Osteoblast (primary cell): ENCODE measurements around the gene ITPRIPL1. TPM values are rescaled to one million over a fixed set of nuclear protein-coding genes. Genes with fewer than 3 reads are reported as not detected.

ENCODE experiments used
- DNase-seq: peaks from one replicate; pipeline ENCODE4 v3.0.0; 2011; ENCODE audit warnings: low spot score, mixed read lengths; ENCODE audit not compliant: insufficient read length; ENCODE audit errors: missing footprints
- H2AFZ ChIP-seq: 2 replicates; pipeline ENCODE4 v1.6.0; 2011; ENCODE audit warnings: mild to moderate bottlenecking, low read length
- H3K27ac ChIP-seq: 2 replicates; pipeline ENCODE4 v1.5.1; 2011; ENCODE audit warnings: mild to moderate bottlenecking, low read depth, low read length, moderate library complexity
- H3K27me3 ChIP-seq: 2 replicates; pipeline ENCODE4 v1.6.0; 2012; ENCODE audit warnings: mild to moderate bottlenecking, control low read depth, inconsistent platforms, low read length, moderate library complexity; ENCODE audit not compliant: insufficient read depth
- H3K36me3 ChIP-seq: 2 replicates; pipeline ENCODE4 v1.5.1; 2011; ENCODE audit warnings: mild to moderate bottlenecking, low read length, control low read depth, moderate library complexity; ENCODE audit not compliant: insufficient read depth
- H3K4me1 ChIP-seq: 2 replicates; pipeline ENCODE4 v1.5.1; 2011; ENCODE audit warnings: mild to moderate bottlenecking, low read length, control low read depth, moderate library complexity; ENCODE audit not compliant: insufficient read depth
- H3K4me2 ChIP-seq: 2 replicates; pipeline ENCODE4 v1.6.0; 2011; ENCODE audit warnings: mild to moderate bottlenecking, low read length; ENCODE audit not compliant: insufficient read depth
- H3K4me3 ChIP-seq: fragments of 200-600 bp; sonication (generic); 3 replicates; pipeline ENCODE4 v1.5.1; 2012; ENCODE audit warnings: mild to moderate bottlenecking, low read length, inconsistent platforms; ENCODE audit not compliant: insufficient read depth
- H3K79me2 ChIP-seq: 2 replicates; pipeline ENCODE4 v1.6.0; 2012; ENCODE audit warnings: mild to moderate bottlenecking, low read length, control low read depth, inconsistent platforms; ENCODE audit not compliant: insufficient read depth
- H3K9me3 ChIP-seq: 2 replicates; pipeline ENCODE4 v1.5.1; 2011; ENCODE audit warnings: low read depth, low read length, control low read depth
- H4K20me1 ChIP-seq: 2 replicates; pipeline ENCODE4 v1.6.0; 2012; ENCODE audit warnings: mild to moderate bottlenecking, low read length, control low read depth; ENCODE audit not compliant: insufficient read depth
- total RNA-seq: library from RNA; depleted of rRNA; stranded (reverse); fragments of >200 nt; gene quantifications from 2 replicates; pipeline ENCODE4 v1.2.3, GENCODE V29; 2012
- TF ChIP-seq, protein P1 (sequence below): IDR thresholded peaks from 2 replicates; pipeline ENCODE4 v1.5.1; 2011; ENCODE audit warnings: mild to moderate bottlenecking, low read depth, low read length, moderate library complexity; ENCODE audit errors: extremely low read depth

ITPRIPL1 gene
- total RNA-seq, 1 donor: 1.4 TPM

DNA sequence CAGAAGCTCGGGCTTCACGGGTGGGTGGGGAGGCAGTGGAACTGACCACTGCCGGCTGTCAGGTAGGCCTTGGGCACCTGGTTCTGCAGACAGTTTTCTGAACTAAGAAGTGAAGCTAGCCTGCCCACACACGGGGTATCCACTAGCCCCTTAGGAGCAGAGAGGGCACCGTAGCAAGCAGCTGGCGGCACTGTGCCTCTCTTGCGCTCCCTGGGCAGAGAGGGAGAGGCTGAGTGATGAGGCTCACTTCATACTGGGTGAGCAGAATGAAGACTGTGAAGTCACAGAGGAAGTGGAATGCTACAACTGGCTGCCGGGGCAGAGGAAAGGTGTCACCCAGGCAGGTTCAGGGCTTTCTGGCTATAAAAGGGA, 753 bp downstream of the ITPRIPL1 start:
- H2AFZ ChIP-seq: peak overlapping the region; percentile 82
- peaks cover 31% of the 10 kb centered on the region for H3K27me3 ChIP-seq
- H3K4me3 ChIP-seq: peak overlapping the region; percentile 72

DNA sequence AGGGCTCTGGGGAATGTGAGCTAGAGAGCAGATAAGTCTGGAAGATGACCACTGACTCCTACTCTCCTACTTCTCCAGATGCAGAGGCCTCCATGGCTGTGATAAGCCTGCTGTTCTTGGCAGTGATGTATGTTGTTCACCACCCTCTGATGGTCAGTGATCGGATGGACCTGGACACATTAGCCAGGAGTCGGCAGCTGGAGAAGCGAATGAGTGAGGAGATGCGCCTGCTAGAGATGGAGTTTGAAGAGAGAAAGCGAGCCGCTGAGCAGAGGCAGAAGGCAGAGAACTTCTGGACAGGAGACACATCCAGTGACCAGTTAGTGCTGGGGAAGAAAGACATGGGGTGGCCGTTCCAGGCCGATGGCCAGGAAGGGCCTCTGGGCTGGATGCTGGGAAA, 1.4 kb downstream of the ITPRIPL1 start:
- Histone ChIP-seq H3K4me1 (peaks cover 17% of the 10 kb centered on the region), H3K79me2 (no peaks in the 10 kb centered on the region), H3K4me3 (no peak overlapping the region), H3K27me3 (peaks cover 27% of the 10 kb centered on the region), H4K20me1 (no peaks in the 10 kb centered on the region), H3K27ac (no peak overlapping the region), H3K4me2 (no peak overlapping the region), H3K9me3 (no peaks in the 10 kb centered on the region), H3K36me3 (no peaks in the 10 kb centered on the region), H2AFZ (no peak overlapping the region)
- TF ChIP-seq, protein P1, sequence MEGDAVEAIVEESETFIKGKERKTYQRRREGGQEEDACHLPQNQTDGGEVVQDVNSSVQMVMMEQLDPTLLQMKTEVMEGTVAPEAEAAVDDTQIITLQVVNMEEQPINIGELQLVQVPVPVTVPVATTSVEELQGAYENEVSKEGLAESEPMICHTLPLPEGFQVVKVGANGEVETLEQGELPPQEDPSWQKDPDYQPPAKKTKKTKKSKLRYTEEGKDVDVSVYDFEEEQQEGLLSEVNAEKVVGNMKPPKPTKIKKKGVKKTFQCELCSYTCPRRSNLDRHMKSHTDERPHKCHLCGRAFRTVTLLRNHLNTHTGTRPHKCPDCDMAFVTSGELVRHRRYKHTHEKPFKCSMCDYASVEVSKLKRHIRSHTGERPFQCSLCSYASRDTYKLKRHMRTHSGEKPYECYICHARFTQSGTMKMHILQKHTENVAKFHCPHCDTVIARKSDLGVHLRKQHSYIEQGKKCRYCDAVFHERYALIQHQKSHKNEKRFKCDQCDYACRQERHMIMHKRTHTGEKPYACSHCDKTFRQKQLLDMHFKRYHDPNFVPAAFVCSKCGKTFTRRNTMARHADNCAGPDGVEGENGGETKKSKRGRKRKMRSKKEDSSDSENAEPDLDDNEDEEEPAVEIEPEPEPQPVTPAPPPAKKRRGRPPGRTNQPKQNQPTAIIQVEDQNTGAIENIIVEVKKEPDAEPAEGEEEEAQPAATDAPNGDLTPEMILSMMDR: no peak
- DNase-seq: peak; percentile 6

More for the DNA sequence above, 753 bp downstream of the ITPRIPL1 start:
- H3K36me3 ChIP-seq: no peaks in the 10 kb centered on the region
- peak overlapping the region; percentile 88 for H3K4me2 ChIP-seq
- no peak overlapping the region for H3K27ac ChIP-seq
- DNase-seq: peak; percentile 59
- TF ChIP-seq, protein P1: no peak
- peaks cover 22% of the 10 kb centered on the region for H3K4me1 ChIP-seq
- no peaks in the 10 kb centered on the region for H3K9me3 ChIP-seq
- H4K20me1 ChIP-seq: no peaks in the 10 kb centered on the region
- H3K79me2 ChIP-seq: no peaks in the 10 kb centered on the region

DNA sequence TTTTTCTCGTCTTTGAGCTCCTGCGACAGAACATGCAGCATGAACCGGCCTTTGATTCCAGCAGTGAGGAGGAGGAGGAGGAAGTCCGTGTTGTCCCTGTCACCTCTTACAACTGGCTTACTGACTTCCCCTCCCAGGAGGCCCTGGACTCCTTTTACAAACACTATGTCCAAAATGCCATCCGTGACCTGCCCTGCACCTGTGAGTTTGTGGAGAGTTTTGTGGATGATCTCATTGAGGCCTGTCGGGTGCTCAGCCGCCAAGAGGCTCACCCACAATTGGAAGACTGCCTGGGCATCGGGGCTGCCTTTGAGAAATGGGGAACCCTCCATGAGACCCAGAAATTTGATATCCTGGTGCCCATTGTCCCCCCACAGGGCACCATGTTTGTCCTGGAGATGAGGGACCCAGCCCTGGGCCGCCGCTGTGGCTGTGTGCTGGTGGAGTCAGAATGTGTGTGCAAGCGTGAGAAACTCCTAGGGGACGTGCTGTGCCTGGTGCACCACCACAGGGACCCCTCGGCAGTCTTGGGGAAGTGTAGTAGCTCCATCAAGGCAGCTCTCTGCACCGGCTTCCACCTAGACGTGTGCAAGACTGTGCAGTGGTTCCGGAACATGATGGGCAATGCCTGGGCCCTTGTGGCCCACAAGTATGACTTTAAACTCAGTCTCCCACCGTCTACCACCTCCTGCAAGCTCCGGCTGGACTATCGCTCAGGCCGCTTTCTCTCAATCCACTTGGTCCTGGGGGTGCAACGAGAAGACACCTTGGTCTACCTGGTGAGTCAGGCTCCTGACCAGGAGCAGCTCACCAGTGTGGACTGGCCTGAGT, 2.1 kb downstream of the ITPRIPL1 start:
- peaks cover 17% of the 10 kb centered on the region for H3K4me1 ChIP-seq
- H3K4me3 ChIP-seq: no peak overlapping the region
- H3K9me3 ChIP-seq: no peaks in the 10 kb centered on the region
- H4K20me1 ChIP-seq: no peaks in the 10 kb centered on the region
- no peak overlapping the region for H3K27ac ChIP-seq
- H3K79me2 ChIP-seq: no peaks in the 10 kb centered on the region
- TF ChIP-seq, protein P1: no peak
- H3K4me2 ChIP-seq: no peak overlapping the region
- H3K27me3 ChIP-seq: peaks cover 22% of the 10 kb centered on the region
- H3K36me3 ChIP-seq: no peaks in the 10 kb centered on the region
- peak; percentile 39 for DNase-seq
- no peak overlapping the region for H2AFZ ChIP-seq

DNA sequence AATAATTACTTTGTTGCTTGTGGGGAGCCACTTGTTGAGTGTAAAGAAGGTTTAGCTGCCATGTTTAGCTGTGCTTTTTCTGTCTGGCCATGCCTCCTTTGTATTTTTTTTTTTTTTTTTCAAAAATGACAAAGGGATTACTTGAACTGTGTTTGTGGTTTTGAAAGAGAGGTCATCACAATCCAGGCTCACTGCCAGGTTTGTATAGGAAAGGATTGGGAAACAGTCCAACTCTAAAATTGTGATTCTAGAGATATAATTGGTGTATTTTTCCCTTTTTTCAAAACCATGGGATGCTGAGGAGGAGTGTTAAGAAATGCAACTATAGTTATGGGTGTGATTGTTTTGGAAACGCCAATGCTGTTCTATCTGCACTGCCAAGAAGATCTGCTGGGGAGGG, 4.3 kb downstream of the ITPRIPL1 start:
- peaks cover under 1% of the 10 kb centered on the region for H3K79me2 ChIP-seq
- peaks cover 17% of the 10 kb centered on the region for H3K4me1 ChIP-seq
- peak overlapping the region; percentile 14 for H3K27ac ChIP-seq
- TF ChIP-seq, protein P1: no peak
- H3K4me2 ChIP-seq: no peak overlapping the region
- DNase-seq: peak; percentile 88
- no peak overlapping the region for H2AFZ ChIP-seq
- no peak overlapping the region for H3K4me3 ChIP-seq
- no peaks in the 10 kb centered on the region for H3K36me3 ChIP-seq
- H3K9me3 ChIP-seq: no peaks in the 10 kb centered on the region
- H3K27me3 ChIP-seq: no peaks in the 10 kb centered on the region
- no peaks in the 10 kb centered on the region for H4K20me1 ChIP-seq
